CD8-positive, alpha-beta memory T cell (primary cell): Measurements from ENCODE around the gene MAP2K5. TPM values are rescaled to one million over a fixed set of nuclear protein-coding genes. Genes with fewer than 3 reads are reported as not detected.

Source experiments
- CTCF ChIA-PET: fragments of 350-600 bp; sonication (Branson Sonifier 250); formaldehyde crosslinking; loops from one replicate; lab custom pipeline; 2021; ENCODE audit warnings: antibody characterized with exemption; lab: Charles Lee
- POLR2A ChIA-PET: fragments of 350-600 bp; sonication (Branson Sonifier 250); formaldehyde crosslinking; loops from one replicate; lab custom pipeline; 2021; ENCODE audit warnings: antibody characterized with exemption; lab: Charles Lee
- DNase-seq, 5 donors: peaks; one replicate each; pipeline versions ENCODE4 v3.0.0 to v3.0.0-alpha.2; 2020 to 2022; ENCODE audit warnings: mixed read lengths in 1 of 5
- H3K27ac ChIP-seq: one replicate; pipeline ENCODE4 v1.7.0; 2013; ENCODE audit warnings: low read depth, mild to moderate bottlenecking, low read length, moderate library complexity
- H3K27me3 ChIP-seq: 2 replicates; pipeline ENCODE4 v1.7.0; 2013; ENCODE audit warnings: low read length, mild to moderate bottlenecking; ENCODE audit not compliant: insufficient read depth, poor library complexity, severe bottlenecking
- H3K36me3 ChIP-seq: 2 replicates; pipeline ENCODE4 v1.7.0; 2013; ENCODE audit warnings: mild to moderate bottlenecking, low read length, moderate library complexity; ENCODE audit not compliant: insufficient read depth
- H3K4me1 ChIP-seq: 2 replicates; pipeline ENCODE4 v1.7.0; 2013; ENCODE audit warnings: mild to moderate bottlenecking, low read length, moderate library complexity; ENCODE audit not compliant: insufficient read depth
- H3K4me3 ChIP-seq: 2 replicates; pipeline ENCODE4 v1.7.0; 2013; ENCODE audit warnings: mild to moderate bottlenecking, low read length
- H3K9me3 ChIP-seq: 2 replicates; pipeline ENCODE4 v1.7.0; 2013; ENCODE audit warnings: mild to moderate bottlenecking, low read length
- H3K27ac Mint-ChIP-seq, 8 donors: one replicate each; pipeline ENCODE4 v1.8.0; 2020 to 2021; ENCODE audit warnings: mixed read lengths in 8 of 8, mild to moderate bottlenecking in 6 of 8, inconsistent platforms in 3 of 8, moderate library complexity in 3 of 8
- H3K27me3 Mint-ChIP-seq, 2 donors: one replicate each; pipeline ENCODE4 v1.8.0; 2020 to 2021; ENCODE audit warnings: mixed read lengths in 2 of 2, mild to moderate bottlenecking in 1 of 2, moderate library complexity in 1 of 2
- H3K36me3 Mint-ChIP-seq, 3 donors: one replicate each; pipeline ENCODE4 v1.8.0; 2020 to 2021; ENCODE audit warnings: mixed read lengths in 3 of 3, inconsistent platforms in 1 of 3, mild to moderate bottlenecking in 1 of 3
- H3K4me1 Mint-ChIP-seq, 3 donors: one replicate each; pipeline ENCODE4 v1.8.0; 2020 to 2021; ENCODE audit warnings: mixed read lengths in 3 of 3, inconsistent platforms in 1 of 3, mild to moderate bottlenecking in 1 of 3
- H3K4me3 Mint-ChIP-seq, 7 donors: one replicate each; pipeline ENCODE4 v1.8.0; 2020 to 2021; ENCODE audit warnings: mixed read lengths in 7 of 7, mild to moderate bottlenecking in 6 of 7, moderate library complexity in 4 of 7, inconsistent platforms in 2 of 7
- H3K9me3 Mint-ChIP-seq, 5 donors: one replicate each; pipeline ENCODE4 v1.8.0; 2020 to 2022; ENCODE audit warnings: mixed read lengths in 5 of 5, mild to moderate bottlenecking in 3 of 5, moderate library complexity in 2 of 5, inconsistent platforms in 1 of 5
- polyA plus RNA-seq: library from polyadenylated mRNA; unstranded; fragments of 300-500 nt; fragmentation: Illumina TruSeq; gene quantifications from one replicate; pipeline ENCODE4 v1.2.3, GENCODE V29; 2021
- total RNA-seq, 2 experiments: library from RNA; stranded (reverse); gene quantifications; one replicate each; pipeline ENCODE4 v1.2.3, GENCODE V29; 2021

MAP2K5 gene
- total and polyA plus RNA-seq, 3 experiments from 2014 or later, result 20.0 to 21.4 (median 20.1) TPM

DNA sequence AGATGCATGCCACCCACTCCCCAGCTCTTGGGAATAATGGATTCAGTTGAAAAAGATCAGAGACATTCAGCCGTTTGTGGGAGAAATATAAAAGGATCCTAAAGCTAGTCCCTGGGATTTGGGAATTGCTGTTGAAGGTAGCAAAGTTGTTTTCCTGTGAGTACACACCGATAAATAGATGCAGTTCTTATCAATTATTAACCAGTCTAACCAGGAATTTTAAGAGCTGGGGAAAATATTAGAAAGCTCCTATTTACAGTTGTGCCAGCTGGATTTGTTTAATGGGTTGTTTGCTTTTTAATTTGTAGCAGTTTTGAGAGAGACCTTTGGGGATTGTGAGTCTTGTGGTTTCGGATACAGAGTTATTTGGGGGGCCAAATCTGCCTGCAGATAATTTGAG, 238.6 kb downstream of the MAP2K5 start:
- no peaks in the 10 kb centered on the region for H3K27me3 Mint-ChIP-seq
- no peak for DNase-seq
- CTCF ChIA-PET, result no interaction called here
- peaks cover 22% of the 10 kb centered on the region for H3K4me1 ChIP-seq
- POLR2A ChIA-PET, result no interaction called here
- no peak overlapping the region for H3K27ac ChIP-seq
- H3K4me3 Mint-ChIP-seq, result no peak overlapping the region
- no peaks in the 10 kb centered on the region for H3K36me3 ChIP-seq
- H3K9me3 ChIP-seq, result no peaks in the 10 kb centered on the region
- peaks cover 3 to 10% (median 9%) of the 10 kb centered on the region in 3 donors for H3K36me3 Mint-ChIP-seq
- H3K4me3 ChIP-seq, result no peak overlapping the region
- peak overlapping the region in 1 of 8 donors; percentile 89 for H3K27ac Mint-ChIP-seq
- H3K4me1 Mint-ChIP-seq, result peaks cover 23 to 31% (median 30%) of the 10 kb centered on the region in 3 donors
- no peaks in the 10 kb centered on the region for H3K27me3 ChIP-seq
- no peaks in the 10 kb centered on the region for H3K9me3 Mint-ChIP-seq

DNA sequence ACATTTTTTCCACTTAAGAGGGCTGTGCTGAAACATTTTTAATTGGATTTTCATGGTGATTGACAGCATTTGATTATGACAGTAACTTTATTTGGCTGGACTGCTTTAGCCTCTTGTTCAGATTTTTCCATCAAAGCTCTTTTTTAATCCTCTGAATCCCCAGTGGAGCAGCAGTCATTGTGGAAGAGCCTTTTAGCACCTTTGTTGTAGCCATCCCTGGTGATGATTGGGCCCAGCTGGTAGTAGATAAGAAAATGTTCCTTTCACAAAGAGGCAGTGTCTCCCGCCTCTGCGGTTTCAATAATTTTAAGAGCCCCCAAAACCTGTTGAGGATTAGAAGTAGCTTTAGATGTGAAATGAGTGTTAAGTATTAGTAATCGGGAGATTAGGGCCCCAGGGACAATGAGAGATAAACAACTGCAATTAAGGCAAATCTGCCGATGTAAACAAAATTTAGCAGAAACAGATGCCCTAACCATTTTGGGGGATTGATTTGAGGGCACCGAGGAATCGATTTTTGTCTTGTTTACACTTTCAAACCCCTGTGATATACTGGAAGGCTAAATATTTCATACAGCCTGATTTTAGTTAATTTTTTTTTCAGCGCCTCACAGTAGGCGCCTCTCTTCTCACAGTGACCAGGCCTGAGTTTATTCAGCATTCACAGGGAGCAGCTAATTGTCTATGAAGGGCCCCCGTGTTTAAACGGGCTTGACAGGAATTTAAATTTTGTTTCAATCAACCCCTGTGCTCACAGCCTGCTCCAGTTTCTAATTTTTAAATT, 239.6 kb downstream of the MAP2K5 start:
- Mint-ChIP-seq H3K4me3 (no peak overlapping the region), H3K9me3 (no peaks in the 10 kb centered on the region), H3K27ac (no peak overlapping the region), H3K36me3 (peaks cover 5 to 12% (median 7%) of the 10 kb centered on the region in 3 donors), H3K27me3 (no peaks in the 10 kb centered on the region), H3K4me1 (peaks cover 23 to 31% (median 30%) of the 10 kb centered on the region in 3 donors)
- H3K27ac ChIP-seq, result no peak overlapping the region
- ChIA-PET POLR2A (interaction anchor here (1.6 kb wide), 1 partner anchor 53 kb away, joined by 9 read pairs; no protein-coding TSS in a partner anchor), CTCF (interaction anchor here (1.3 to 5.9 kb wide), 2 partner anchors 28 to 54 kb away, joined by 4 to 41 read pairs; no protein-coding TSS in a partner anchor)
- H3K4me3 ChIP-seq, result no peak overlapping the region
- no peaks in the 10 kb centered on the region for H3K9me3 ChIP-seq
- H3K36me3 ChIP-seq, result no peaks in the 10 kb centered on the region
- DNase-seq, result no peak
- H3K4me1 ChIP-seq, result peaks cover 22% of the 10 kb centered on the region
- H3K27me3 ChIP-seq, result no peaks in the 10 kb centered on the region

DNA sequence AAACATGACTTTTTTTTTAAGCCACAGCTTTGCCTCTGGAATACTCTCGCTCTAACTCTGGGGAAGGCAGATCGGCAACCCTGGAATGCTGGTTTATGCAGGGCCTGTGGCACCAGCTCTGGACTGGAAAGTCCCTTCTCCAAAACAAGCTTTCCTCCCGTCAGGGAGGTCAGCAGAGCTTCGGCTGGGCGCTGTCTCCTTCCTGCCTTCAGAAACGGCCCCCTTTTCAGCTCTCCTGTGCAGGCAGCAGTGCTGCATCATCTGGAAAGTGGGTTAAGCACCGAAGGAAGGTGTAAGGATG, 240.1 kb downstream of the MAP2K5 start:
- H3K27me3 Mint-ChIP-seq, result no peaks in the 10 kb centered on the region
- no peak overlapping the region for H3K27ac Mint-ChIP-seq
- ChIA-PET CTCF (interaction anchor here (1.3 to 5.9 kb wide), 2 partner anchors 28 to 53 kb away, joined by 4 to 41 read pairs; no protein-coding TSS in a partner anchor), POLR2A (interaction anchor here (1.6 kb wide), 1 partner anchor 53 kb away, joined by 9 read pairs; no protein-coding TSS in a partner anchor)
- no peak overlapping the region for H3K4me3 Mint-ChIP-seq
- Histone ChIP-seq H3K4me1 (peaks cover 22% of the 10 kb centered on the region), H3K4me3 (no peak overlapping the region), H3K27ac (no peak overlapping the region), H3K36me3 (no peaks in the 10 kb centered on the region), H3K9me3 (no peaks in the 10 kb centered on the region), H3K27me3 (no peaks in the 10 kb centered on the region)
- no peaks in the 10 kb centered on the region for H3K9me3 Mint-ChIP-seq
- peaks cover 23 to 31% (median 30%) of the 10 kb centered on the region in 3 donors for H3K4me1 Mint-ChIP-seq
- H3K36me3 Mint-ChIP-seq, result peaks cover 7 to 14% (median 8%) of the 10 kb centered on the region in 3 donors
- DNase-seq, result no peak

DNA sequence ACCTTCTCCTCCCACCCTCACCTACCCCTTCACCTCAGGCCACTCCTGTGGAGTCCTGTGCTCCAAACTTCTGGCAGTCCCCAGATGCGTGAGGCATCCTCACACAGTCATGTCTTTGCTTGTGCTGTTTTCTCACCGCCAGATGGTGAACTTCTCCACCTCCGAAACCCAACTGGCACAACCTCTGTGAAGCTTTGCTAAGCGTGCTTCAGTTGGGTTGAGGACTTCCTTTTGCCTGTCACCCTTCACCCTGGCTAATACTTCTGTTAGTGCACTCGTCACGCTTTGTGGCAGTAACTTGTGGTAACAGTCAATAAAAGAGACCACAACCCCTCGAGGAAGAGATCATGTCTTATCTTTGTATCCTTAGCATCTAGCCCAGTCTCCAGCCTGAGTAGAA, 240.8 kb downstream of the MAP2K5 start:
- Mint-ChIP-seq H3K27ac (peak overlapping the region; percentile 1 to 93 (median 84)), H3K4me3 (peak overlapping the region in 6 of 7 donors; percentile 17 to 66 (median 48)), H3K27me3 (no peaks in the 10 kb centered on the region), H3K36me3 (peaks cover 7 to 14% (median 8%) of the 10 kb centered on the region in 3 donors), H3K4me1 (peaks cover 23 to 31% (median 30%) of the 10 kb centered on the region in 3 donors), H3K9me3 (no peaks in the 10 kb centered on the region)
- no peak overlapping the region for H3K27ac ChIP-seq
- peak; percentile 6 to 75 (median 62) for DNase-seq
- H3K36me3 ChIP-seq, result no peaks in the 10 kb centered on the region
- no peaks in the 10 kb centered on the region for H3K27me3 ChIP-seq
- ChIA-PET CTCF (interaction anchor here (0.7 to 5.9 kb wide), 5 partner anchors 11 to 53 kb away, joined by 3 to 41 read pairs (median 4); no protein-coding TSS in a partner anchor), POLR2A (interaction anchor here (1.6 kb wide), 1 partner anchor 52 kb away, joined by 9 read pairs; no protein-coding TSS in a partner anchor)
- H3K4me3 ChIP-seq, result no peak overlapping the region
- H3K9me3 ChIP-seq, result no peaks in the 10 kb centered on the region
- peaks cover 22% of the 10 kb centered on the region for H3K4me1 ChIP-seq

DNA sequence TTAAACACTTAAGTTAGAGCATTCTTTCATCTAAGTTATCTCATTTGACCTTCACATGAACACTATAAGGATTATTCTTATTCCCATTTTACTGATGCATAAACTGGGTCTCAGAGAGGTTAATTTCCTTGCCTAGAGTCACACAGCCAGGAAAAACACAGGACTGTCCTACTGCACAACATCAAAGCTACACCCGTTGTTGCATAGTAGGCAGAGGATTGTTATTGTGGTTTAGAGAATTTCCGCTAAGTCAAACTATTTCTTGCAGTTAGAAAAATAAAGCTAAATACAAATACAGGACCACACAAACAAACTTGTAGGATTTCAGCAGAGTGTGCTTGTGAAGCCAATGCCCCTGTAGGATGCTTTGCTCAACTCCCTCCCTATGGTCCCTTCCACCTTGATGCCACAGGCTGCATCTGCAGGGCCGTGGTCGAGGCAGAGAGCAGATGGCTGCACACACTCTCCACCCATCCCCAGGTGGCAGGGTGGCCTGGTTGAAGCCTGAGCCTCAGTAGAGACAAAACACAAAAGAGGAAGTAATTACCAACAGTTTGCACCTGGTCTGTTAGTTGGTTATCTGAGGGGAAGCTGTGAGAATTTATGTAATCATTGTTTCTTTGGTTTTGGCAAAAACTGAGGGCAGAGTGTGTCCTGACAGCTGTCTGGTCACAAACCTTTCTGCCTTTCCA, 241.7 kb downstream of the MAP2K5 start:
- H3K27me3 Mint-ChIP-seq, result no peaks in the 10 kb centered on the region

DNA sequence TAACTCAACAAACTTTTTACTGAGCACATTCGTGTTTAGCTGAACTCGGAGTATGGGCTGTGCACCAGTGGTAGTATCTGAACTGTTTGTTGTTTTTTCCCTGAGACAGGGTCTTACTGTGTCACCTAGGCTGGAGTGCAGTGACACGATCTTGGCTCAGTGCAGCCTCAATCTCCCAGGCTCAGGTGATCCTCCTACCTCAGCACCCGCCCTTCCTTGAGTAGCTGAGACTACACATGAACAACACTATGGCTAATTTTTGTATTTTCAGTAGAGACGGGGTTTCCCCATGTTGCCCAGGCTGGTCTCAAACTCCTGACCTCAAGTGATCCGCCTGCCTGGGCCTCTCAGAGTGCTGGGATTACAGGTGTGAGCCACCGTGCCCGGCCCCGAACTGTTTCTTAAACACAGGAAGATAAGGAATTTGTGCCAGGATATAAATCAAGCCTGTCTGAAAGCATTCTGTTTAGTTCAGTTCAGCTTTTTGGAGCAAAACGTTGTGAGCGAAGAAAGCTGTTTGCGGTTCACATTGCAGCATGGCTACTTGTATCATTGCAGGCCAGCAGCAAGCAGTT, 242.4 kb downstream of the MAP2K5 start:
- H3K9me3 ChIP-seq, result no peaks in the 10 kb centered on the region
- no peaks in the 10 kb centered on the region for H3K36me3 ChIP-seq
- H3K4me1 Mint-ChIP-seq, result peaks cover 23 to 31% (median 30%) of the 10 kb centered on the region in 3 donors
- peak overlapping the region in 6 of 8 donors; percentile 39 to 80 (median 63) for H3K27ac Mint-ChIP-seq
- H3K27ac ChIP-seq, result no peak overlapping the region
- POLR2A ChIA-PET, result interaction anchor here (0.6 to 2.2 kb wide), 2 partner anchors 22 to 41 kb away, joined by 3 to 5 read pairs; no protein-coding TSS in a partner anchor
- H3K4me1 ChIP-seq, result peaks cover 22% of the 10 kb centered on the region
- no peak for DNase-seq
- H3K36me3 Mint-ChIP-seq, result peaks cover 10 to 17% (median 14%) of the 10 kb centered on the region in 3 donors
- no peaks in the 10 kb centered on the region for H3K9me3 Mint-ChIP-seq
- no peaks in the 10 kb centered on the region for H3K27me3 ChIP-seq
- no peak overlapping the region for H3K4me3 ChIP-seq
- CTCF ChIA-PET, result interaction anchor here (1.3 to 5.9 kb wide), 2 partner anchors 23 to 51 kb away, joined by 3 to 41 read pairs; no protein-coding TSS in a partner anchor
- peak overlapping the region in 2 of 7 donors; percentile 72 to 73 for H3K4me3 Mint-ChIP-seq
- H3K27me3 Mint-ChIP-seq, result no peaks in the 10 kb centered on the region

More for the DNA sequence above, 241.7 kb downstream of the MAP2K5 start:
- peaks cover 7 to 16% (median 12%) of the 10 kb centered on the region in 3 donors for H3K36me3 Mint-ChIP-seq
- Histone ChIP-seq H3K27ac (no peak overlapping the region), H3K9me3 (no peaks in the 10 kb centered on the region), H3K27me3 (no peaks in the 10 kb centered on the region), H3K4me3 (no peak overlapping the region), H3K4me1 (peaks cover 22% of the 10 kb centered on the region), H3K36me3 (no peaks in the 10 kb centered on the region)
- ChIA-PET POLR2A (interaction anchor here (0.6 to 2.2 kb wide), 2 partner anchors 21 to 42 kb away, joined by 3 to 5 read pairs; no protein-coding TSS in a partner anchor), CTCF (interaction anchor here (0.8 to 5.9 kb wide), 4 partner anchors 11 to 52 kb away, joined by 3 to 41 read pairs (median 4); no protein-coding TSS in a partner anchor)
- H3K4me3 Mint-ChIP-seq, result peak overlapping the region in 6 of 7 donors; percentile 47 to 90 (median 64)
- peak in 1 of 5 donors; percentile 29 for DNase-seq
- no peaks in the 10 kb centered on the region for H3K9me3 Mint-ChIP-seq
- peak overlapping the region; percentile 39 to 93 (median 72) for H3K27ac Mint-ChIP-seq
- peaks cover 23 to 31% (median 30%) of the 10 kb centered on the region in 3 donors for H3K4me1 Mint-ChIP-seq

DNA sequence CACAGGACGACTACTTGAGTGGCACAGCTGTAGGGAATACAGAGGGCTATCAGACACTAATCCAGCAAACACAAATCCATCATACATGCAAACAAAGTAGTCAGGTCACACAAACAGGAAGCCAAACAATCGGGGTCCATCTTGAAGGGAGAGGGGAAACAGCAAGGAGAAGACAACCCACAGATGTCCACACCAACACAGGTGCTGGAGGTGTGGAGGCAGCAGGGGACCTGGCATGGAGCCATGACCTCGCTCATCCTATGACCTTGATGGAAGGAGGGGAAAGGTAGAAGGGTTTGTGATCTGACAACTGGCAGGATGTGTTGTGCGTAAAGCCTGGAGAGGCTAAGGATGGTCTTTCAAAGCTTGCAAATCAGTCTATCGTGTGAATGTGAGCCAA, 242.9 kb downstream of the MAP2K5 start:
- Histone ChIP-seq H3K36me3 (no peaks in the 10 kb centered on the region), H3K4me3 (no peak overlapping the region), H3K9me3 (no peaks in the 10 kb centered on the region), H3K4me1 (peaks cover 22% of the 10 kb centered on the region), H3K27ac (no peak overlapping the region), H3K27me3 (no peaks in the 10 kb centered on the region)
- H3K36me3 Mint-ChIP-seq, result peaks cover 10 to 18% (median 16%) of the 10 kb centered on the region in 3 donors
- ChIA-PET POLR2A (interaction anchor here (2.2 kb wide), 1 partner anchor 41 kb away, joined by 5 read pairs; no protein-coding TSS in a partner anchor), CTCF (interaction anchor here (5.9 kb wide), 1 partner anchor 51 kb away, joined by 41 read pairs; no protein-coding TSS in a partner anchor)
- DNase-seq, result no peak
- H3K27ac Mint-ChIP-seq, result peak overlapping the region in 4 of 8 donors; percentile 10 to 80 (median 50)
- peaks cover 23 to 31% (median 30%) of the 10 kb centered on the region in 3 donors for H3K4me1 Mint-ChIP-seq
- H3K4me3 Mint-ChIP-seq, result no peak overlapping the region
- H3K9me3 Mint-ChIP-seq, result no peaks in the 10 kb centered on the region
- no peaks in the 10 kb centered on the region for H3K27me3 Mint-ChIP-seq
